Measurements from ENCODE around the gene SF3B5. TPM values are rescaled to one million over a fixed set of nuclear protein-coding genes. Genes with fewer than 3 reads are reported as not detected.

The SF3B5 gene
- total and polyA plus RNA-seq, 2 of the 8 experiments (the other 6 are each of a cell fraction or from before 2014, with no cell fraction given) = 195 to 588 TPM

DNA sequence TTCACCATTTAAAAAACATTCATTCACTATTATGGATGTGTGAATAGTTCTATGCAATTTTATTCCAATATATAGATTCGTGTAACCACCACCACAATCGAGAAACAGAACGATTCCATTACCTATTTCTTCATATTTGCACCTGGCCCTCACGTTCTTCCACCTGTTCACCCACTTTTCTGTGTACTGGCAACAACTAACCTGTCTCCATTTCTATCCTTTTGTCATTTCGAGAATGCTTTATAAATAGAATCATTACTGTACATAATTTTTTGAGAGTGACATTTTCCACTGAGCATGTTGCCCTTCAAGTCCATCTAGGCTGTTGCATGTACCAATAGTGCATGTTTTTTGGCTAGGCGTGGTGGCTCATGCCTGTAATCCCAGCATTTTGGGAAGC, 31.7 kb upstream of the SF3B5 start:
- Histone ChIP-seq H3K23ac (ENCODE audit: insufficient read length) (no peak overlapping the region), H4K91ac (replicated peaks; ENCODE audit: insufficient read length, low read length) (no peak overlapping the region), H3K23me2 (ENCODE audit: low read depth, low read length) (no peaks in the 10 kb centered on the region), H3K79me1 (ENCODE audit: low read depth, low read length) (no peaks in the 10 kb centered on the region), H2AK5ac (ENCODE audit: low read depth, low read length) (no peak overlapping the region), H2BK5ac (ENCODE audit: low read depth, low read length) (no peak overlapping the region), H2BK15ac (ENCODE audit: low read length) (no peak overlapping the region), H3K9ac (replicated peaks in 1 of 4; ENCODE audit: extremely low read depth in 1 of 4, low read depth in 3 of 4, low read length in 3 of 4) (no peak overlapping the region), H3K9me3 (ENCODE audit: insufficient read depth in 2 of 2, low read depth in 1 of 2, low read length in 1 of 2) (no peaks in the 10 kb centered on the region), H4K8ac (ENCODE audit: extremely low read depth, insufficient read depth, low read length) (no peak overlapping the region), H3K4me2 (ENCODE audit: insufficient read depth in 1 of 2, low read depth in 2 of 2, low read length in 2 of 2) (no peak overlapping the region), H3K4me3 (ENCODE audit: extremely low read depth in 1 of 4, insufficient read depth in 2 of 4, low read depth in 3 of 4, low read length in 4 of 4) (no peak overlapping the region), H2AFZ (ENCODE audit: low read length) (no peak overlapping the region), H4K5ac (ENCODE audit: insufficient read length, low read depth, low read length) (no peak overlapping the region), H3K27ac (ENCODE audit: low read depth, low read length) (no peak overlapping the region), H3K4me1 (replicated peaks in 1 of 4; ENCODE audit: control insufficient read depth in 3 of 4, insufficient read depth in 4 of 4, low read length in 3 of 4) (no peaks in the 10 kb centered on the region), H3K27me3 (replicated peaks in 1 of 4; ENCODE audit: control insufficient read depth in 3 of 4, extremely low read depth in 1 of 4, insufficient read depth in 3 of 4, low read length in 3 of 4) (no peaks in the 10 kb centered on the region), H2BK12ac (ENCODE audit: low read depth, low read length) (no peak overlapping the region), H4K20me1 (replicated peaks in 1 of 2; ENCODE audit: control insufficient read depth in 1 of 2, insufficient read depth in 2 of 2, low read length in 2 of 2) (no peaks in the 10 kb centered on the region), H3K14ac (ENCODE audit: insufficient read length) (no peak overlapping the region), H2BK120ac (replicated peaks; ENCODE audit: low read depth, low read length) (no peak overlapping the region), H3K36me3 (ENCODE audit: control insufficient read depth in 2 of 4, insufficient read depth in 4 of 4, low read length in 3 of 4) (no peaks in the 10 kb centered on the region), H3K79me2 (ENCODE audit: control insufficient read depth in 1 of 2, insufficient read depth in 2 of 2, low read length in 2 of 2) (no peaks in the 10 kb centered on the region), H3K4ac (replicated peaks; ENCODE audit: insufficient read length, low read depth, low read length) (no peak overlapping the region), H2BK20ac (ENCODE audit: low read length) (no peak overlapping the region), H3K18ac (ENCODE audit: extremely low read depth, low read length) (no peak overlapping the region), H3K56ac (replicated peaks; ENCODE audit: insufficient read length, low read depth, low read length) (no peak overlapping the region)
- ChIA-PET POLR2A (ENCODE audit: partially characterized antibody) (interaction anchor here (0.7 kb wide), 1 partner anchor 444 kb away, joined by 3 read pairs; no protein-coding TSS in a partner anchor), CTCF (ENCODE audit: partially characterized antibody) (interaction anchor here (0.7 to 1.0 kb wide), 2 partner anchors 185 to 629 kb away, joined by 3 to 4 read pairs; no protein-coding TSS in a partner anchor)
- WGBS, 2 experiments (ENCODE audit: extremely low coverage in 1 of 2, insufficient coverage in 1 of 2, insufficient read length in 1 of 2, insufficient replicate concordance in 2 of 2, low coverage in 1 of 2, low lambda C conversion rate in 2 of 2, missing lambda C conversion rate in 1 of 2) = 82% methylated on average over 6 of the region's 6 CpGs; no CpG with 5 or more reads in 1 of the 2 experiments
- no peak for DNase-seq (ENCODE audit: low read depth in 1 of 2, low spot score in 2 of 2)
- FAIRE-seq = no peak
- no peak for TF ChIP-seq CREB1 (IDR thresholded peaks at IDR 0.05)
- TF ChIP-seq EGR1 (IDR thresholded peaks at IDR 0.05; ENCODE audit: borderline replicate concordance, low read depth, low read length) = no peak
- TF ChIP-seq, protein P1, sequence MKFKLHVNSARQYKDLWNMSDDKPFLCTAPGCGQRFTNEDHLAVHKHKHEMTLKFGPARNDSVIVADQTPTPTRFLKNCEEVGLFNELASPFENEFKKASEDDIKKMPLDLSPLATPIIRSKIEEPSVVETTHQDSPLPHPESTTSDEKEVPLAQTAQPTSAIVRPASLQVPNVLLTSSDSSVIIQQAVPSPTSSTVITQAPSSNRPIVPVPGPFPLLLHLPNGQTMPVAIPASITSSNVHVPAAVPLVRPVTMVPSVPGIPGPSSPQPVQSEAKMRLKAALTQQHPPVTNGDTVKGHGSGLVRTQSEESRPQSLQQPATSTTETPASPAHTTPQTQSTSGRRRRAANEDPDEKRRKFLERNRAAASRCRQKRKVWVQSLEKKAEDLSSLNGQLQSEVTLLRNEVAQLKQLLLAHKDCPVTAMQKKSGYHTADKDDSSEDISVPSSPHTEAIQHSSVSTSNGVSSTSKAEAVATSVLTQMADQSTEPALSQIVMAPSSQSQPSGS (IDR thresholded peaks at IDR 0.05; ENCODE audit: low read length) = no peak
- no peak for TF ChIP-seq CBX5 (IDR thresholded peaks at IDR 0.05; ENCODE audit: low read depth, low read length)
- TF ChIP-seq TAF1 (IDR thresholded peaks at IDR 0.05; ENCODE audit: low read depth, low read length) = no peak
- no peak for TF ChIP-seq TAF7 (optimal IDR thresholded peaks at IDR 0.05; ENCODE audit: borderline replicate concordance, low read depth, low read length)
- no peak for TF ChIP-seq EP300 (IDR thresholded peaks at IDR 0.05; ENCODE audit: borderline replicate concordance in 1 of 2, low read depth in 2 of 2, low read length in 2 of 2)
- TF ChIP-seq ASH2L (IDR thresholded peaks at IDR 0.05; ENCODE audit: low read length) = no peak
- no peak for TF ChIP-seq RXRA (IDR thresholded peaks at IDR 0.05; ENCODE audit: insufficient read depth, low read depth, low read length)
- no peak for TF ChIP-seq CBX8 (IDR thresholded peaks at IDR 0.05; ENCODE audit: borderline replicate concordance, low read depth, low read length)
- no peak for TF ChIP-seq MAX (IDR thresholded peaks at IDR 0.05)
- no peak for TF ChIP-seq GABPA (IDR thresholded peaks at IDR 0.05; ENCODE audit: borderline replicate concordance, insufficient read depth, low read length)
- no peak for TF ChIP-seq SUZ12 (IDR thresholded peaks at IDR 0.05; ENCODE audit: low read length)
